GM12892 (cell line): ENCODE results near the gene SPG7.

ENCODE experiments used
- POLR2A ChIP-seq: IDR thresholded peaks from 2 replicates; pipeline ENCODE4 v1.6.1; 2011; ENCODE audit warnings: low read depth, low read length, control low read depth
- POLR2AphosphoS5 ChIP-seq: IDR thresholded peaks from 2 replicates; pipeline ENCODE4 v1.6.1; 2011; ENCODE audit warnings: low read depth, low read length, control low read depth

DNA sequence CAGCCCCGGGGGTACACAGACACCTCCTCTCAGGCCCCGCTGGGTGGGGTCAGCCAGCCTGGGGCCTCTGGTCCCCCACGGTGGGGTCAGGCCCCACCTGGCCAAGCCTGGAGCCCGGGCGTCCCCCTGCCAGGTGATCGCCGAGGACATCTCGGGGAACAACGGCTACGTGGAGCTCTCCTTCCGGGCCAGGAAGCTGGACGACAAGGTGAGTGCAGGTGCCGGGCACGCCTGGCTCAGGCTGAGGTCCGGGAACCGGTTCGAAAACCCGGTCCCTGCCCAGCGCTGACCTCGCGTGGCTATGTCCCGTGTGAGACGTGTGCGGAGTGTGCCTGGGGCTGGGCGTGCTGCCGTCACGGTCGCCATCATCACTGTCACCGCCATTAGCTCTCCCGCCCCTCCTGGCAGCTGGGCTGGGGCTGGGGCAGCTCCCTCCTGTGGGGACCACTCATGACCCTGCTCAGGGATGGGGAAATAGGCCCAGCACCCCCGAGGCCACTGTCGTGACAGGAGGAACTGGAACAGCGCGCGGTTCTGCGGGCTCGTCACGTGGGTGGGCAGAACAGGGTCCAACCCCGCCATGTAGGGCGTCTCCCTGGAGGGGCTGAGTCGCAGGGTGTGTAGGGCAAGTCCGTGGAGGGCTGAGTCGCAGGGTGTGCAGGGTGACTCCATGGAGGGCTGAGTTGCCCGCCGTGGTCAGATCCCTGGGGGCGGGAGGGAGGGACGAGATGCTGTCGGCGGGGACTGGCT, 75.9 kb downstream of the SPG7 start:
- TF ChIP-seq POLR2A (no peak), POLR2AphosphoS5 (no peak)
